ENCODE data around the gene NCAPH2.
A peak's percentile ranks its signal among the peaks of the same experiment; 100 is the strongest.

NCAPH2 gene

DNA sequence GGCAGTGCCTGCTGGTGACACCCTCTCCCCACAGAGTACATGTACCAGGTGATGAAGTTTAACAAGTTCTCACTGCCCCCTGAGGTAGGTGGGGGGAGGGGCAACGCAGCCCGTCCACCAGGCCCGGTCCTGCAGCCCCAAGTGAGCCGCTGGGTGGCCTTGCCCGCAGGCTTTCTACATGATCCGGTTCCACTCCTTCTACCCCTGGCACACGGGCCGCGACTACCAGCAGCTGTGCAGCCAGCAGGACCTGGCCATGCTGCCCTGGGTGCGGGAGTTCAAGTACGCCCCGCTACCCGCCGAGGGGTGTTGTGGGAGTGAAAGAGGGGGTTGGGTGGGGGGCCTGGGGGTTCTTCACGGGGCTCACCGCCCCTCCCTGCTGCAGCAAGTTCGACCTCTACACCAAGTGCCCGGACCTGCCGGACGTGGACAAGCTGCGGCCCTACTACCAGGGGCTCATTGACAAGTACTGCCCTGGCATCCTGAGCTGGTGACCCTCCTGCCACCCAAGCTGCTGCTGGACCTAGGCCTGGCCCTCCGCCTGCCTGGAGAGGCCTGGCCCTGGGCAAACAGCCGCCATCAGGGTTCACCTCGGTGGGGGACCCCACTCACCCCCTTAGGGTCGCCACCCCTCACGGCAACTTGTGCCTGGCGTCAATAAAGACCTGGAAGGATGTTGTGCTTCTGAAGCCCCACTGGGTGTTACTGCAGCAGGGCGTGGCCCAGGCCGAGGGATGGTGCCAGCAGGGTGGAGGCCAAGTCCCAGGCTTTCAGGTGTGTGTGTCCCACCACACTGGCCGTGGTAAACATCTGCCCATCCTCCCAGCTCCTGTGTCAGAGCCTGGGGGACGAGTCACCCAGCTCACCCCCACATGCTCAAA is 18.4 kb upstream of the NCAPH2 start:
- Histone ChIP-seq H3K4me3 (no peak overlapping the region), H3K36me3 (replicated peaks) (no peaks in the 10 kb centered on the region), H3K9me3 (no peaks in the 10 kb centered on the region), H3K4me1 (no peaks in the 10 kb centered on the region), H3K27me3 (ENCODE audit: low read depth) (no peaks in the 10 kb centered on the region)
- in situ Hi-C loops (cut with MboI; ENCODE audit: low sequenced_read_pairs) = no loop called here
- no peak for DNase-seq (ENCODE audit: low spot score in 2 of 2)

DNA sequence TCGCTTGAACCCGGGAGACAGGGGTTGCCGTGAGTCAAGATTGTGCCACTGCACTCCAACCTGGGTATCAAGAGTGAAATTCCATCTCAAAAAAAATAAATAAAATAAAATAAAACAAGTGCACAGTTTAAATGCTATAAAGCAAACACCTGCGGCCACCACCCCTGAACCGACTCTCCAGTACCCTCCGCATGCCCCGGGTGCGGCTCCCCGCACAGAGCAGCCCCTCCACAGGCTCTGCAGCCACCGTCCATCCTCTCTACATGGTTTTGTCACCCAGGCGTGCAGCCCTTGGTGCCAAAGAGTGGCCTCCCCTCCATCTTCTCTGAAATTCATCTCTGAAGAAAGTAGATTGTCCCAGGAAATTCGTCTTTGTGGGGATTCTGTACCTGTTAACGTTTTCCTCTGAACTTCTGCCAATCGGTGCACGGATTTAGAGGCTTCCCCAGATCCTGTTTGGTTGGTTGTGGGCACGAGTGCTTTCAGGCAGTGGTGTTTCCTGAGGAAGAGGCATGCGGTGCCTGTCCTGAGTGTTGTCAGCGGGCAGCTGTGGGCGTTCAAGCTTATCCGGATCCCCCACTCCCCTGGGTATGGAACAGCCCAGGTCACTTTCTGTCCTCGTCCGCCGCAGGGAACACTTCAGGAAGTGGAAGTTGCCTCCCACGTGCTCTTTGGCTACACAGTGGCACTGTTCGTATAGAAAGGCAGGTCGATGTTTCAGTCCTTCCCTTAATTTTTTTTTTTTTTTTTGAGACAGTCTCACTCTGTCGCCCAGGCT is 17.3 kb upstream of the NCAPH2 start:
- in situ Hi-C loops (cut with MboI; ENCODE audit: low sequenced_read_pairs) = no loop called here
- DNase-seq (ENCODE audit: low spot score in 2 of 2) = no peak
- Histone ChIP-seq H3K27me3 (ENCODE audit: low read depth) (no peaks in the 10 kb centered on the region), H3K4me1 (no peaks in the 10 kb centered on the region), H3K4me3 (no peak overlapping the region), H3K9me3 (no peaks in the 10 kb centered on the region), H3K36me3 (replicated peaks) (no peaks in the 10 kb centered on the region)

DNA sequence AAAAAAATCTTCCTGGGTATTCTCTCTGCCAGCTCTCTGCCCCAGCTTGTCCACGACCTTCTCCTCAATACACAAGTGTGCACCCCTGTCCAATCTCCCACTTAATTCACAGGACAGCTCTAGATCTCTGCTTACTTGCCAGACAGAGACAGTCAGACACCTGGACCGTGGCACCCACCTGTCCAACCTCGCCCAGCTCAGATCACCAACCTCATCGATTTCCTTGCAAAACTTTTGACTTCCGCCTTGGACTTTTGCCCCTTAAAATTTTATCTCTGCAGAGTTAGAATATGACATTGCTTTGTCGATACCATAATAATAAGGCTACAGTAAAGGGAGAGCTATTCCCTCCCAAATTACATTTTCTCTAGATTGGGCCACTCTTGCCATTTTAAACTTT is 10.9 kb upstream of the NCAPH2 start:
- peaks cover 5% of the 10 kb centered on the region; the same call in 1 of the 2 replicates for H3K4me1 ChIP-seq
- no peaks in the 10 kb centered on the region for H3K36me3 ChIP-seq (replicated peaks)
- no peaks in the 10 kb centered on the region for H3K9me3 ChIP-seq
- in situ Hi-C loops (cut with MboI; ENCODE audit: low sequenced_read_pairs) = no loop called here
- H3K27me3 ChIP-seq (ENCODE audit: low read depth) = no peaks in the 10 kb centered on the region
- DNase-seq (ENCODE audit: low spot score in 2 of 2) = no peak
- no peak overlapping the region for H3K4me3 ChIP-seq

DNA sequence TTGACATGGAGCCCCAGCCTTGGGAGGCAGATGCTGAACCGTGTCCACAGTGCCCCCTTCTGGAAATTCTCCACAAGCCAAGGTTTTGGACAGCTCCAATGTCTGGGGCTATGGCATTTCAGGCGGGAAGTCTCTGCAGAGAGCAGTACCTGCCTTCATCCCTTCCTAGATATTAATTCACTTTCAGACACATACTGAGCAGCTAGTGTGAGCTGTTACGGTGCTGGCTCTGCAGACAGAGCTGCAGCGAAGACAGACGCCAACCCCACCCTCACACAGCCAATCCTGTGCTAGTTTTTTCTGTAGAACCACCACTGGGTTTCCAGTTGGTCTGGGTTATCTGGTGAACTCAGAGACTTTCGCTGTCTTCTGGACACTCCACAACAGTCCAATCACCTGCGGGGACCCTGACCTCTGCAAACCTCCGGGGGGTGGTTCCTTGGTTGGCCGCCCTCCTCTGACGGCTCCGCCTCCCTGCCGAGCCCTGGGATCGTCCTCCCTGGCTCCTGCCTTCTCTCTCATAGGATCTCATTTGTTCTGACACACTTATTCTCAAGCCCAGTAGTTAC is 9.6 kb upstream of the NCAPH2 start:
- peaks cover 5% of the 10 kb centered on the region; the same call in 1 of the 2 replicates for H3K4me1 ChIP-seq
- no peak overlapping the region for H3K4me3 ChIP-seq
- no peaks in the 10 kb centered on the region for H3K9me3 ChIP-seq
- in situ Hi-C loops (cut with MboI; ENCODE audit: low sequenced_read_pairs) = no loop called here
- peak; percentile 51 to 84 for DNase-seq (ENCODE audit: low spot score in 2 of 2)
- no peaks in the 10 kb centered on the region for H3K27me3 ChIP-seq (ENCODE audit: low read depth)
- H3K36me3 ChIP-seq (replicated peaks) = peaks cover 8% of the 10 kb centered on the region; the same call in 1 of the 2 replicates

DNA sequence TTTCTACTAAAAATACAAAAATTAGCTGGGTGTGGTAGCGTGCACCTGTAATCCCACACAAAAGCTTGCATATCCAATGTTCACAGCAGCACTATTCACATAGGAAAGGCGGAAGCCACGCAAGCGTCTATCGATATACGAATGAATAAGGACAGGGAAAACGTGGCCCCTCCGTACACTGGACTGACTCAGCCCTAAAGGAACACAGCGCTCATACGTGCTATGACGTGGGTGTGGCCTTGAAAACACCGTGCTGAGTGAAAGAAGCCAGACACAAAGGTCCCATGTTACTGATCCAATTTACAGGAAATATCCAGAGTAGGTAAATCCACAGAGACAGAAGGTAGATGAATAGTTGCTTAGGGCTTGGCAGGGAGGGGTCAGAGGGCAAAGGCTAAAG is 7.6 kb upstream of the NCAPH2 start:
- no peak overlapping the region for H3K4me3 ChIP-seq
- in situ Hi-C loops (cut with MboI; ENCODE audit: low sequenced_read_pairs) = no loop called here
- peaks cover 21% of the 10 kb centered on the region for H3K36me3 ChIP-seq (replicated peaks)
- H3K4me1 ChIP-seq = peaks cover 5% of the 10 kb centered on the region; the same call in 1 of the 2 replicates
- no peaks in the 10 kb centered on the region for H3K9me3 ChIP-seq
- no peak for DNase-seq (ENCODE audit: low spot score in 2 of 2)
- H3K27me3 ChIP-seq (ENCODE audit: low read depth) = no peaks in the 10 kb centered on the region

DNA sequence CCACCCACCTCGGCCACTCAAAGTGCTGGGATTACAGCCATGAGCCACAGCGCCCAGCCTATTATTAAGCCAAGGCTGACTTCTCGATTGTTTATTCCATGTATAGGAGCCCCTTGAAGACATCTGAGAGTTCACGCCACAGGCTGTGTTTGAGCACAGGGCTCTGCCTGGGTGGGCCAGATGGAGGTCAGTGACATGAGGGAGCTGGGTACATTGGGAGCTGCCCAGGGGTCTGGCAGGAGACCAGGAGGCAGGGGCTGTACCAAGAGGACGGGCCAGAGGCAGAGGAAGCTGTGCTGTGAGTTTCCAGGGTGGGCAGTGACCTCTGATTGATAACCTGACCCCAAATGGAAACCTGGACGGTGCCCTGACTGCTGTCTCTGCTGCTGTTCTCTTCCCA is 5.9 kb upstream of the NCAPH2 start:
- no peaks in the 10 kb centered on the region for H3K27me3 ChIP-seq (ENCODE audit: low read depth)
- H3K36me3 ChIP-seq (replicated peaks) = peaks cover 29% of the 10 kb centered on the region
- in situ Hi-C loops (cut with MboI; ENCODE audit: low sequenced_read_pairs) = no loop called here
- DNase-seq (ENCODE audit: low spot score in 2 of 2) = no peak
- H3K9me3 ChIP-seq = no peaks in the 10 kb centered on the region
- H3K4me1 ChIP-seq = peaks cover 5% of the 10 kb centered on the region; the same call in 1 of the 2 replicates
- H3K4me3 ChIP-seq = no peak overlapping the region

DNA sequence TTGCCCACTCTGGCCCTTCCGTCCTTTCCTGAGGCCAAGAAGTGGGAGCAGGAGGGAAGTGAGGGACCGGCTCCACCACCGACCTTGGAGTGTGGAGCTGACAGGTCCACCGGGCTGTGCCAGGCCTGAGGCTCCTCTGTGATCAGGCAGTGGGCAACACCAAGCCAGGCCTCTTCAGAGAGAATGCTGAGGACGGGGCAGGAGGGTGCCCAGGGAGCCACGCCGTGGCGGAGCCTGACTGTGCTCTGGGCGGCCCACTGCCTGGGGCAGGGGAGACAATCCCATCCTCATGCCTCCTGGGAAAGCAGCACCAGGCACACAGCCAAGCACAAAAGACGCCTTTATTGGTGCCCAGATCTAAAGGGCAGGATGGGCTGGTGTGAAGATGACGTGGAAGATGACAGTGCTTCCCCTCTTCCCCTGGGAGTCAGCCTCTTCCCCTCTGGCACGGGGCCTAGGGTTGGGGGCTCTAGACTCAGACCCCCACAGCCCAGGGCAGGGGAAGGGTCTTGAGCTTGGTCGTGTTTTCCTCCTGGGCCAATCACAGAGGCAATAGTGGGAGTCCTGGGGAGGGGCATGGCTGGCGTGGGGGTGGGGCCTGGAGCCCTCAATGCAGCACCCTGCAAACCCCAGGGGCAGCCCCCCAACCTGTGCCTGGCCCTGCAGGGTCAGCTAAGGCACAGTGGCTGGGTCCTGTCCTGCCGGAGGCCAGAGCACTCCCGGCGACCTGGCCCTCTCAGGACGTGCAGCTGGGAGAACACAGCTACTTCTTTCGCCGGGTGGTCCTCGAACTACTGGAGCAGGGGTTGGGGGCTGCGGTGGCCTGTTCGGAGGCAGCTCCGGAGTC is 5.2 kb upstream of the NCAPH2 start:
- in situ Hi-C loops (cut with MboI; ENCODE audit: low sequenced_read_pairs) = no loop called here
- H3K4me3 ChIP-seq = no peak overlapping the region
- H3K27me3 ChIP-seq (ENCODE audit: low read depth) = no peaks in the 10 kb centered on the region
- DNase-seq (ENCODE audit: low spot score in 2 of 2) = no peak
- H3K4me1 ChIP-seq = peaks cover 5% of the 10 kb centered on the region; the same call in 1 of the 2 replicates
- H3K9me3 ChIP-seq = no peaks in the 10 kb centered on the region
- peaks cover 32% of the 10 kb centered on the region for H3K36me3 ChIP-seq (replicated peaks)

DNA sequence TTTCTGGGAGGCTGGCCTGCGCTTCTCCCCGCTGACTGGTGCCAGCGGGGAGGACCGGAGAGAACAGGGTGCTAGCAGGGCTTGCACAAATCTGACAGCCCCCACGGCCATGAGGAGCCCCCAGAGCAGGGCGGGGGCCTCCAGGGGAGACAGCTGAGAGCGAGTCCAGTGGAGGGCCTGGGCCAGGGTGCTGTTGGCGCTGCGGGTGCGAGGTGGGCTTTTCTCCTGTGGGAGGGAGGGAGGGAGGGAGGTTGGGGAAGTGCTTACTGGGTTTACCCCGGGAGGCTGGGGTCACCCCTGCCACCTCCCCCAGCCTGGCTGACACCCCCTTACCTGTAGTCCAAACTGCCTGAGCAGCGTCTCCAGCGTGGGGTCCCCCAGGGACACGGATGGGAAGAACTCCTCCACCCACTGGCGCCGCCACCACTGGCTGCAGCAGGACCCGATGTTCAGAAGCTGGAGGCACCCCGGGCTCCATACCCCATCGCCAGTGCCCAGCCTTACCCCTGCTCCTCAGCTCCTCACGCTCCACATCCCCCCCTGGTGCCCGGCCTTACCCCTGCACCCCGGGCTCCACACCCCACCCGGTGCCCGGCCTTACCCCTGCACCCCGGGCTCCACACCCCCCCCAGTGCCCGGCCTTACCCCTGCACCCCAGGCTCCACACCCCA is 4.4 kb upstream of the NCAPH2 start:
- Histone ChIP-seq H3K4me3 (no peak overlapping the region), H3K36me3 (replicated peaks) (peaks cover 32% of the 10 kb centered on the region), H3K27me3 (ENCODE audit: low read depth) (no peaks in the 10 kb centered on the region), H3K4me1 (peaks cover 2% of the 10 kb centered on the region; the same call in 1 of the 2 replicates), H3K9me3 (no peaks in the 10 kb centered on the region)
- in situ Hi-C loops (cut with MboI; ENCODE audit: low sequenced_read_pairs) = no loop called here
- no peak for DNase-seq (ENCODE audit: low spot score in 2 of 2)

DNA sequence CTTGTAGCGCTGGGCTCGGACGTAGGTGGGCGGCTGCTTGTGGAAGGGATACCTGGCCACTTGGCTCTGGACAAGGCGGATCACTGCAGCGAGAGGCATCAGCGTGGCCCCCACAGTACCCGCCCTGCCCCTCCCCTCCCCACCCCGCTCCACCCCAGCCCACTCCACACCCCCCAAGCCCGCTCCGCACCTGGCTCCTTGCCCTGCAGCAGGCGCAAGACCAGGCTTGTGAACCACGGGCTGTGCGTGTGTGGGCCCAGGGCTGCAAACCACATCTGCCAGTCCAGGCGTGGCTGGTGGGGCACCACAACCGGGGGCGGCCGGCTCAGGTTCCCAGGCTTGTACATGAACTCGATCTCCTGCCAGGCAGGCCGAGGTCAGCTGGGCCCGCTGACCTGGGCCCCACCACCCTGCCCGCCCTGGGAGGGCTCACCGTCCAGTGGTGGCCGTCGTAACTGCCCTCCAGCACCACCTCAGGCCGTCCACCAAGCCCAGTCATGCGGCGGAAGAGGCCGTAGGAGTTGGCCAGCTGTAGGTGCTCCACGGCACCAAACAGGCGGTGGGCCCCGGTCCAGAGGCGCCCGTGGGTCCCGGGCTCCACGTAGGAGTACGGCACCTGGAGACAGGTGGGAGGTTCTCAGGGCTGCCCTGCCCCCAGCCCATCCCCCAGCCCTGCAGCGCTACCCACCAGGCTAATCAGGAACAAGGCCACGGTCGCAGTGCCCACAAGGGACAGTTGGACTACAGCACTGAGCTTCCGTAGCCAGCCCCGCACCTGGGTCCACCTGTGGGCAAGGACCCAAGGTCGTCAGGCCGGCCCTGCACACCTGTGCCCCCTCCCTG is 3.4 kb upstream of the NCAPH2 start:
- DNase-seq (ENCODE audit: low spot score in 2 of 2) = no peak
- H3K4me1 ChIP-seq = peaks cover 6% of the 10 kb centered on the region
- H3K9me3 ChIP-seq = no peaks in the 10 kb centered on the region
- H3K36me3 ChIP-seq (replicated peaks) = peaks cover 32% of the 10 kb centered on the region
- H3K27me3 ChIP-seq (ENCODE audit: low read depth) = no peaks in the 10 kb centered on the region
- no peak overlapping the region for H3K4me3 ChIP-seq
- in situ Hi-C loops (cut with MboI; ENCODE audit: low sequenced_read_pairs) = no loop called here

DNA sequence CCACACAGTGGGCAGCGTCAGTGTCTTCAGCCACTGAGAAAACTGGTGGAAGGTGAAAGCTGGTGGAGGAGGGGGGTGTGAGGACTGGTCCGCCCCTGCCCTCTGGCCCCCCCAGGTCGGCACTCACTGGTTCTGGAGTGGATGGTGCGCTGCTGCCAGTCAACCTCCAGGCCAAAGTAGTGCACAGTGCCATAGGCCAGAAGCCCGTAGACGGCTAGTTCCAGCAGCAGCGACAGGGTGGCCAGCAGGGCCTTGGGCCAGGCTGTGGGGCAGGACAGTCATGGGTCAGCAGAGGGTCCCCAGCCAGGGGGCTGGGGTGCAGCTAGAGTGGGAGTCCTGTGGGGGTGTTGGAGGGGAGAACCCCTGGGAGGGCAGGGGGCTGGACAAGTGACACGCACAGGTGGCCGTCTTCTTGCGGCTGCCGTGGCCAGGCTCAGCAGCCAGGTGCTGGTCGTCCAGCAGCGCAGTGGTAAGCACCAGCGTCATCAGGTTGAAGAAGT is 2.7 kb upstream of the NCAPH2 start:
- Histone ChIP-seq H3K4me1 (peaks cover 8% of the 10 kb centered on the region), H3K36me3 (replicated peaks) (peaks cover 34% of the 10 kb centered on the region), H3K9me3 (no peaks in the 10 kb centered on the region), H3K27me3 (ENCODE audit: low read depth) (no peaks in the 10 kb centered on the region), H3K4me3 (no peak overlapping the region)
- in situ Hi-C loops (cut with MboI; ENCODE audit: low sequenced_read_pairs) = no loop called here
- no peak for DNase-seq (ENCODE audit: low spot score in 2 of 2)

DNA sequence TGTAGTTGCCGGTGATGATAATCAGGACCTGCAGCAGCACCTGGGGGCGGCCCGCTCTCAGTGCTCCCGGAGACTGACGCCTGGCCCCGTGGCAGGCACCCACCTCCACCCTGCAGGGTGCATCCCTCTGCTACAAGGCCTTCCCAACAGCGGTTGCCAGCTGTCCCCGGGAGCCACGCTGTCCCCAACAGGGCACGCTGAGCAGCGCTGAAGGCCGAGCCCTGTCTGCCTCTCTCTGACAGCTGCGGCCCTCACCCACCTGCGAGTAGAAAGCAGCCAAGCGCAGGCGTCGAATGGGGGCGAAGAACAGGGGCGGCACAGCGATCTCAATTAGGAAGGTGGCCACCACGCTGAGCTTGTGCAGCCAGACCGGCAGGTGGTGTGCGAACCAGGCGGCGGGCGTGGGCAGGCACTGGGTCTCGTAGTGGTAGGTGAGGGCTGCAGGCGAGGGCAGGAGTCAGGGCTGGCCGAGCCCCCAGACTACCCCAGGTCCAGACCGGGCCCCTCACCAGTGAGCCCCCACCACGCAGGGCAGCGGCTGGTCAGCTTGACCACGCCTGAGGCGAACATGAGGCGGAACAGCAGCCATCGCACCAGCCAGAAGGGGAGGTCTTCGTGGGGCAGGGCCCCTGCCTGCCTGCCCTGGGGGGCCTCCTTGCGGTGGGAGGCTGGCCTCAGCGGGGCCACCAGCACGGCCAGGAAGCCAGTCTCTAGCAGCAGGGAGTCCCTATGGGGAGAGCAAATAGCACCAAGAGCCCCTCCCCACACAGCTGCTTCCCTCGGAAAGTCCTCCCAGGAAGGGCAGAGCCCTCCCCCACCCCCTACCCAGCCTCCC is 2.0 kb upstream of the NCAPH2 start:
- H3K4me1 ChIP-seq = peaks cover 8% of the 10 kb centered on the region
- H3K9me3 ChIP-seq = no peaks in the 10 kb centered on the region
- H3K36me3 ChIP-seq (replicated peaks) = peaks cover 38% of the 10 kb centered on the region
- in situ Hi-C loops (cut with MboI; ENCODE audit: low sequenced_read_pairs) = no loop called here
- H3K4me3 ChIP-seq = peak overlapping the region; percentile 99
- DNase-seq (ENCODE audit: low spot score in 2 of 2) = no peak
- no peaks in the 10 kb centered on the region for H3K27me3 ChIP-seq (ENCODE audit: low read depth)

Data from HAP-1 (cell line).